Activated CD4-positive, alpha-beta memory T cell treated with anti-CD3 and anti-CD28 coated beads, Interleukin-2, amount 10 ng/mL, durations not matched to agents 7 days and 5 days (primary cell): ENCODE measurements around the gene CCDC172. TPM values are rescaled to one million over a fixed set of nuclear protein-coding genes. Genes with fewer than 3 reads are reported as not detected.
"Not testable (repeated sequence)": the region's sequence is repeated elsewhere in the genome, so short reads cannot be mapped to it uniquely, and the experiment has no call there.

Source experiments
- CTCF ChIA-PET: fragments of 350-600 bp; sonication (Branson Sonifier 250); formaldehyde crosslinking; loops from one replicate; lab custom pipeline; 2021; ENCODE audit warnings: antibody characterized with exemption, inconsistent platforms; lab: Charles Lee
- POLR2A ChIA-PET: fragments of 350-600 bp; sonication (Branson Sonifier 250); formaldehyde crosslinking; loops from one replicate; lab custom pipeline; 2021; ENCODE audit warnings: antibody characterized with exemption; lab: Charles Lee
- DNase-seq: peaks from one replicate; pipeline ENCODE4 v3.0.0-alpha.2; 2020
- H3K27ac Mint-ChIP-seq: one replicate; pipeline ENCODE4 v1.8.0; 2021; ENCODE audit warnings: mild to moderate bottlenecking, mixed read lengths
- H3K27me3 Mint-ChIP-seq: one replicate; pipeline ENCODE4 v1.8.0; 2021; ENCODE audit warnings: mixed read lengths
- H3K36me3 Mint-ChIP-seq: one replicate; pipeline ENCODE4 v1.8.0; 2021; ENCODE audit warnings: low read depth, mixed read lengths
- H3K4me1 Mint-ChIP-seq: one replicate; pipeline ENCODE4 v1.8.0; 2021; ENCODE audit warnings: mixed read lengths
- H3K4me3 Mint-ChIP-seq: one replicate; pipeline ENCODE4 v1.8.0; 2021; ENCODE audit warnings: mild to moderate bottlenecking, mixed read lengths
- H3K9me3 Mint-ChIP-seq: one replicate; pipeline ENCODE4 v1.8.0; 2021; ENCODE audit warnings: mixed read lengths
- total RNA-seq, 2 experiments: library from RNA; stranded (reverse); gene quantifications; one replicate each; pipeline ENCODE4 v1.2.3, GENCODE V29; 2021

CCDC172 gene
- total RNA-seq, 2 experiments from 2014 or later, result not detected

DNA sequence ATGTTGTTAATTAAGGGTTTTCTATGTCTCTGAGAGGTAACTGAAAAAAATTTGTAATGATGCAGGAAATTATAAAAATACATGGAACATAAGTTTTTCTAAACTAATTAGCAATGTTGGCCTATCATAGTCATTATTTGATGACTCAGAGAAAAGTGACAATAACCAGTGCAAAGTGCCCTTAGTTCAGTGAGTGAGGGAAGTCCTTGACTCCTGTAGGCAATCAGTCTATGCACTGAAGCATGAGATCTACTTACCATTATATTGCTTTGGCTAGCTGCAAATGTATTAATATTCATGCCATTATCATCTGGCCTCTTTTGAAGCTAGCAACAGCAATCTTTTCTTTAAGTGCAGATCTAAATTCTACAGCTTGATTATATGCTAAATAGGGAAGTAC, 40.6 kb downstream of the CCDC172 start:
- H3K4me3 Mint-ChIP-seq, result no peak overlapping the region
- H3K27me3 Mint-ChIP-seq, result no peaks in the 10 kb centered on the region
- H3K27ac Mint-ChIP-seq, result no peak overlapping the region
- ChIA-PET CTCF (no interaction called here), POLR2A (interaction anchor here (0.5 kb wide), 1 partner anchor 323 kb away, joined by 3 read pairs; no protein-coding TSS in a partner anchor)
- no peaks in the 10 kb centered on the region for H3K36me3 Mint-ChIP-seq
- no peaks in the 10 kb centered on the region for H3K9me3 Mint-ChIP-seq
- DNase-seq, result no peak
- H3K4me1 Mint-ChIP-seq, result no peaks in the 10 kb centered on the region

DNA sequence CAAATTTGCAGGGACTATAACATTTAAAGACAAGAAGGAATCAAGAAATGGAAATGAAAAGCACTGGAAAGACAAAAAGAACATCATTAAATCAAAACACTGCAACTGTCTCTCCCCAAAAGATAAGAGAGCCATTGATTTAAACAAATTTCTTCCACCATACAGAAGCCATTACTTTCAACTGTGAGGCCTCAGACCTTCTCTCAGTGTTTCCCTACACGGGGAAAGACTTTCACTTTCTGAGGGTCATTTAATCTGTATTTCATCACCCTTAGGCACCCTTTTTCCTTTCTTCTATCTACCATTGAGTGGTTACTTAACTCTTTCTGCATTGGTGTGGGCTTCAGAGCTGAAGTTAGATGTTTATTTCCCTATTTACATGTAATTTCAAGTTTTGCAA, 47.5 kb downstream of the CCDC172 start:
- Mint-ChIP-seq H3K9me3 (no peaks in the 10 kb centered on the region), H3K4me3 (no peak overlapping the region)

DNA sequence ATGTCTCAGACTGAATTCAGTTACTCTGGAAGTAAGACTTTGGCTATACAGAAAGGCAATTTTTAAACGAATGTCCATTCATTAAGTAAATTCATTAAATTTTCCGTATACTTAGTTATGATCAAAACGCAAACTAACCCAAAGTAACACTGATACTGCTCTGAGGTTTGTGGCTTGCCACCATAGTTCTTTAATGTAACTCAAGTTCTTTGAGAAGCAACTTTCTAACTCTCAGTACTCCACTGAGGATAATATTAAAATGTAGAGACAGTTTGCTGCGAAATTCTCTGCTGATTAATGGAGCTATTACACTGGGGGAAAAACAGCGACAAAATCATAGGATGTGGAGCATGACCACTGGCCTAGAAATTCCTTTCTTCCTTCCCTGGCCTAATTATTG, 58.0 kb downstream of the CCDC172 start:
- POLR2A ChIA-PET, result no interaction called here
- Mint-ChIP-seq H3K36me3 (no peaks in the 10 kb centered on the region), H3K27ac (no peak overlapping the region), H3K4me1 (no peaks in the 10 kb centered on the region), H3K4me3 (no peak overlapping the region), H3K9me3 (no peaks in the 10 kb centered on the region), H3K27me3 (no peaks in the 10 kb centered on the region)
- DNase-seq, result no peak
- CTCF ChIA-PET, result no interaction called here

More for the DNA sequence above, 47.5 kb downstream of the CCDC172 start:
- POLR2A ChIA-PET, result no interaction called here
- H3K27me3 Mint-ChIP-seq, result no peaks in the 10 kb centered on the region
- H3K36me3 Mint-ChIP-seq, result no peaks in the 10 kb centered on the region
- H3K27ac Mint-ChIP-seq, result no peak overlapping the region
- DNase-seq, result no peak
- H3K4me1 Mint-ChIP-seq, result no peaks in the 10 kb centered on the region
- CTCF ChIA-PET, result no interaction called here

DNA sequence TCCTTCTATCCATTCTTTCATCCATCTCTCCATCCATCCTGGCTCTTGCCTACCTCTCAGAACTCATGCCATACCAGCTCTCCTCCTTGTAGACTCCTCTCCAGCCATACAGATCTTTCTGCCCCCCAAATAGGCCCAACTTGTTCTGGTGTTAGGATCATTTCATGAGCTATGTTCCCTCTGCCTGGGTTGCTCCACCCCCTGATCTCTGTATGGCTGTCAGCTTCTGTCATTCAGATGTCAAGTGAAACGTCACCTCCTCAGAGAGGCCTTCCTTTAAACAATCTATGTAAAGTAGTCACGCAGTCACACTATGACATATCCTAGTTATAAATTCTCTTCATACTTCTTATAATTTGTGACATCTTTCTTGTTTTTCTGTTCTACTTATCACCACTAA, 61.1 kb downstream of the CCDC172 start:
- ChIA-PET CTCF (no interaction called here), POLR2A (no interaction called here)
- Mint-ChIP-seq H3K4me1 (no peaks in the 10 kb centered on the region), H3K4me3 (no peak overlapping the region), H3K9me3 (no peaks in the 10 kb centered on the region), H3K36me3 (no peaks in the 10 kb centered on the region), H3K27me3 (no peaks in the 10 kb centered on the region), H3K27ac (no peak overlapping the region)
- no peak for DNase-seq

DNA sequence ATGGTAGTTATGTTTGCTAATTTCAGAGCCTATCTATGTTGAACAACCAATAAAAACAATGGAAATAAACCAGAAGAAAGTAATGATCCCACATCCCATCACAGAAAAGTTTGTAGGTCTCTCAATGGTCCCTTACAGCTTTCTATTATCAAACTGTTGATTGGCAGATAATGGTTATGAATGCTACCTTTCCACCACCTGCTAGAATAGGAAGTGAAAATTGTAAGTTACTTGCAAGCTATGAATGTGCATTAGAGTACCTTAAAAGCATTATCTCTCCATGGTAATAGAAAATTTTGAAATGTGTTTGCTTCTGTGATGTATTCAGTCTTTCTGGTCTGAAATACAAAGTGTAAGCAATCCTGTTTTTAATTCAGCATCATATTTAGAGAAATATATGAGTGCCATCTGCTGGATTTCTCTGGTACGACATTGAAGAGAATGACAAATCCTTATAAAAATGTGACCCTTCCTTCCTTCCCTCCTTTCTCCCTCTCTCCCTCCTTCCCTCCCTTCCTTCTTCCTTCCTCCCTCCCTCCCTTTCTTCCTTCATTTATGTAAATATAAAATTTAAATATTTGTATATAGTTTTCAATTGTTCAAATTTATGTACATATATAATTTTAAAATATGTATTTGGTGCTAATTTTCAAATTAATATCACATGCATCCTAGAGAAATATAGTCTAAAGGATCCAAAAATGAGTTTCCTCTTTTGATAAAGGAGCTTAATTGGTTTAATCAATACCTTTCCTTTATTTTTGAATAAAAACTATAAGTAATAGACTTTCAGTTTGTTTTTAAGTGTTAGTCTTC, 62.0 kb downstream of the CCDC172 start:
- Mint-ChIP-seq H3K27me3 (no peaks in the 10 kb centered on the region), H3K4me3 (no peak overlapping the region), H3K36me3 (no peaks in the 10 kb centered on the region), H3K27ac (no peak overlapping the region), H3K4me1 (no peaks in the 10 kb centered on the region), H3K9me3 (no peaks in the 10 kb centered on the region)
- ChIA-PET POLR2A (no interaction called here), CTCF (no interaction called here)
- no peak for DNase-seq

DNA sequence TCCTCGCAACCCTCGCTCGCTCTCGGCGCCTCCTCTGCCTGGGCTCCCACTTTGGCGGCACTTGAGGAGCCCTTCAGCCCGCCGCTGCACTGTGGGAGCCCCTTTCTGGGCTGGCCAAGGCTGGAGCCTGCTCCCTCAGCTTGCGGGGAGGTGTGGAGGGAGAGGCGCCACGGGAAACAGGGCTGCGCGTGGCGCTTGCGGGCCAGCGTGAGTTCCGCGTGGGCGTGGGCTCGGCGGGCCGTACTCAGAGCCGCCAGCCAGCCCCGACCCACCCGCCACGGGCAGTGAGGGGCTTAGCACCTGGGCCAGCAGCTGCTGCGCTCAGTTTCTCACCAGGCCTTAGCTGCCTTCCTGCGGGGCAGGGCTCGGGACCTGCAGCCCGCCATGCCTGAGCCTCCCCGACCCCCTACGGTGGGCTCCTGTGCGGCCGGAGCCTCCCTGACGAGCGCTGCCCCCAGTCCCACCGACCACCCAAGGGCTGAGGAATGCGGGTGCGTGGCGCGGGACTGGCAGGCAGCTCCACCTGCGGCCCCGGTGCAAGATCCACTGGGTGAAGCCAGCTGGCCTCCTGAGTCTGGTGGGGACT, 69.1 kb downstream of the CCDC172 start:
- POLR2A ChIA-PET, H3K36me3 Mint-ChIP-seq, CTCF ChIA-PET, H3K4me3 Mint-ChIP-seq, H3K4me1 Mint-ChIP-seq, H3K27ac Mint-ChIP-seq, DNase-seq, H3K27me3 Mint-ChIP-seq, H3K9me3 Mint-ChIP-seq: not testable (repeated sequence)

DNA sequence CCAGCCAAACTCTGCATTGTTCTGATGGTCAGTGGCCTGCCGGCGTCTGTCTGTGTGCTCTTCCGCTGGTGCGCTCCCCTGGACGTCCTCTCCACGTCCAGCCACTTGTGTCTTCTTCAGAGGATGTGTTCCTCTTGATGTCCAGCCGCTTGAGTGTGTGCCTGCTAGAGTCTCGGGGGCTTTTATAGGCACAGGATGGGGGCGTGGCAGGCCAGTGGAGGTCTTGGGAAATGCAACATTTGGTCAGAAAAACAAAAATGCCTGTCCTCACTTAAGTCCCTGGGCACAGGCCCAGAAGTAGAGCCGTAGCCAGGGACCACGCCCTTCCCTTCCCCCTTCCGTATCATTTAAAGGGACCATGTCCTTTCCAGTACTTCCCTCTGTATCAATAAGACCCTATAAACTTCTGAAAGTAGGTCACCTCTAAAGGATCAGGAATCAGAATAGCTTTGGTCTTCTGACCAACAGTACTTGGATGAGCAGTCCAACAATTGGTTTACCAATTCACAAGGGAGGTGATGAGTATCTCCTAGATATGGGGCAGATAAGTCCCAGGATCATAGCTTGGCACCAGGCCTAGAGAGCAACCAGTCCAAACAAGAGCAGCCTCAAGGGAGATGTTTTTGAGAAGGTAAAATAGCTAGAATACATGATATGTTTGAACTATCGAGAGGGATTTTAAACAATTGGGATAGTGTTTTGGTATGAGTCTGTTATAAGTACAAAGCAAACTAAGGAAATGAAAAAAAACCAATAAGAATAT, 71.2 kb downstream of the CCDC172 start:
- H3K36me3 Mint-ChIP-seq, result no peaks in the 10 kb centered on the region
- no peak overlapping the region for H3K4me3 Mint-ChIP-seq
- peaks cover 4% of the 10 kb centered on the region for H3K9me3 Mint-ChIP-seq
- CTCF ChIA-PET, result interaction anchor here (0.5 kb wide), 1 partner anchor 295 kb away, joined by 3 read pairs; no protein-coding TSS in a partner anchor
- H3K27me3 Mint-ChIP-seq, result no peaks in the 10 kb centered on the region
- no peak overlapping the region for H3K27ac Mint-ChIP-seq
- H3K4me1 Mint-ChIP-seq, result no peaks in the 10 kb centered on the region
- POLR2A ChIA-PET, result no interaction called here
- no peak for DNase-seq

DNA sequence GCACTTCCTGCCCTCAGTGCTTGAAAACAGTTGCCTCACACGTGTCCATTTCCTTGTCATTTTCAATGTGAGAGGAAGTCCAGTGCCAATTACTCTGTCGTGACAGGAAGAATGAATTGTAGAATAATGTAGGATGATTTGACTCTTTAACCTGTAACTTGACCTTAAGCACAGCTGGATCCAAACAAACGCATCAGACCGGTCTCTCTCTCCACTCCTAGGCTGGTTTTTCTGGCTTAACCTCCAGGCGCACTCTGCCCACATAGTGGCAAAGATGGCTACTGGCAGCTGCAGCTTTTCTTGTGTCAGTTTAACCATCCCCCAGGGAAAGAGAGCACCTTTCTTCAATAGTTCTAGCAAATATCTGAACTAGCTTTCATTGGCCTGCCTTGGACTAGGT, 74.0 kb downstream of the CCDC172 start:
- H3K27ac Mint-ChIP-seq, result no peak overlapping the region
- ChIA-PET CTCF (no interaction called here), POLR2A (no interaction called here)
- no peak for DNase-seq
- H3K27me3 Mint-ChIP-seq, result no peaks in the 10 kb centered on the region
- H3K36me3 Mint-ChIP-seq, result no peaks in the 10 kb centered on the region
- H3K4me3 Mint-ChIP-seq, result no peak overlapping the region
- peaks cover 4% of the 10 kb centered on the region for H3K9me3 Mint-ChIP-seq
- H3K4me1 Mint-ChIP-seq, result no peaks in the 10 kb centered on the region

DNA sequence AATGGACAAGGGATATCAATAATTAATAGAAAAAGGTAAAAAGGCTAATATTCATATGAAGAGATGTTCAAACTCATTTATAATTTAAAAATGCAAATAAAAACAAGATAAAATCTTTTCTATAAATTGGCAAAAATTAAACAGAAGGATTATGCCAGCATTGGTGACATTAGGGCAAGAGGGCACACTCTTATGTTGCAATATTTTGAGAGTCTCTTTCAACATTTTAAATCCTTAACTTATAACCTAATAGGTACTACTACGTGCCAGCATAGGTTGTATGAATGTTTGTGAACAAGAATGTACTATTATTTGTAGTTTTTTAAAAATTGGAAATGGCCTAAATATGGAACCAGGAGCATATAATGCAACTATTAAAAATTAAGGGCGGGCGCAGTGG, 78.6 kb downstream of the CCDC172 start:
- DNase-seq, result no peak
- H3K9me3 Mint-ChIP-seq, result no peaks in the 10 kb centered on the region
- no peak overlapping the region for H3K4me3 Mint-ChIP-seq
- no peaks in the 10 kb centered on the region for H3K36me3 Mint-ChIP-seq
- CTCF ChIA-PET, result interaction anchor here (0.7 kb wide), 1 partner anchor 1049 kb away, joined by 5 read pairs; no protein-coding TSS in a partner anchor
- POLR2A ChIA-PET, result no interaction called here
- H3K27ac Mint-ChIP-seq, result no peak overlapping the region
- H3K4me1 Mint-ChIP-seq, result no peaks in the 10 kb centered on the region
- H3K27me3 Mint-ChIP-seq, result no peaks in the 10 kb centered on the region

DNA sequence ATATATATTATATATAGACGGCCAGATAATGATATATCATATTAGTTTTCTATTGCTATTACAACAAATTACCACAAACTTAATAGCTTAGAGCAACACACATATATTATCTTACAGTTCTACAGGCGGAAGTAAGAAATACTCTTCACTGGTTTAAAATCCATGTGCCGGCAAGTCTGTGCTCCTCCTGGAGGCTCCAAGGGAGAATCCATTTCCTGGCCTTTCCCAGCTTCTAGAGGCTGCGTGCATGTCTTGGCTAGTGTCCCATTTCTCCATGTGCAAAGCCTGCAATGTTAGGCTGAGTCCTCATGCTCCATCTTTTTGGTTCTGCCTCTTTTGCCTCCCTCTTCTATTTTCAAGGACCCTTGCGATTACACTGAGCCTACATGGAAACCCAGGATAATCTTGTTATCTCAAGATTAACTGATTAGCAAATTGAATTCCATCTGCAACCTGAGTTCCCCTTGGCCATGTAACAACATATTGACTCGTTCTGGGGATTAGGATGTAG, 79.5 kb downstream of the CCDC172 start:
- no peaks in the 10 kb centered on the region for H3K27me3 Mint-ChIP-seq
- H3K9me3 Mint-ChIP-seq, result no peaks in the 10 kb centered on the region

DNA sequence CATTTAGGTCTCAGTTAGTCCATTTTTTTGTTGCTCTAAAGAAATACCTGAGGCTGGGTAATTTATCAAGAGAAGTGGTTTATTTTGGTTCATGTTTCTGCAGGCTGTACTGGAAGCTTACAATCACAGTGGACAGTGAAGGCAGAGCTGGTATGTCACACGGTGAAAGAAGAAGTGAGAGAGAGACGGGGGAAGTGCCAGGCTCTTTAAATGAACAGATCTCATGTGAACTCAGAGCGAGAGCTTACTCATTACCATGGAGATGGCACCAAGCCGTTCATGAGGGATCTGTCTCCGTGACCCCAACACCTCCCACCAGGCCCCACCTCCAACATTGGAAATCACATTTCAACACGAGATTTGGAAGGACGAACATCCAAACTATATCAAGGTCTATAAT, 84.5 kb downstream of the CCDC172 start:
- DNase-seq, result no peak
- POLR2A ChIA-PET, result no interaction called here
- no peaks in the 10 kb centered on the region for H3K9me3 Mint-ChIP-seq
- H3K4me3 Mint-ChIP-seq, result no peak overlapping the region
- no peaks in the 10 kb centered on the region for H3K36me3 Mint-ChIP-seq
- no peak overlapping the region for H3K27ac Mint-ChIP-seq
- CTCF ChIA-PET, result no interaction called here
- no peaks in the 10 kb centered on the region for H3K27me3 Mint-ChIP-seq
- H3K4me1 Mint-ChIP-seq, result no peaks in the 10 kb centered on the region

More for the DNA sequence above, 79.5 kb downstream of the CCDC172 start:
- ChIA-PET POLR2A (no interaction called here), CTCF (interaction anchor here (0.7 kb wide), 1 partner anchor 1050 kb away, joined by 5 read pairs; no protein-coding TSS in a partner anchor)
- no peak for DNase-seq
- no peak overlapping the region for H3K4me3 Mint-ChIP-seq
- no peaks in the 10 kb centered on the region for H3K36me3 Mint-ChIP-seq
- no peaks in the 10 kb centered on the region for H3K4me1 Mint-ChIP-seq
- no peak overlapping the region for H3K27ac Mint-ChIP-seq

DNA sequence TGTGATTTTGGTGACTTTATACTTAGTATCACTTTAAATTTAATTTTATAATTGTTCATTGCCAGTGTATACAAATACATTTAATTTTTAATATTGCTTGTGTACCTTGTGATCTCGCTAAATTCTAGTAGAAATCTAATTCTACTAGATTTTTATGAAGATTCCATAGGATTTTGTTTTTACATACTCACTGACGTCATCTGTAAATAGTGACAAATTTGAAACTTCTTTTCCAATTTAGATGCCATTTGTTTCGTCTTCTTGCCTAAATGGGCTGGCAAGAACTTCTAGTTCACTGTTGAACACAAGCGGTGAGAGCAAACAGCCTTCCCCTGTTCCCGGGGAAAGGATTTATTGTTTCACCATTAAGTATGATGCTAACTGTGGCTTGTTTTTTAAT, 86.1 kb downstream of the CCDC172 start:
- DNase-seq, result no peak
- Mint-ChIP-seq H3K4me1 (no peaks in the 10 kb centered on the region), H3K27ac (no peak overlapping the region), H3K27me3 (no peaks in the 10 kb centered on the region), H3K4me3 (no peak overlapping the region), H3K9me3 (no peaks in the 10 kb centered on the region), H3K36me3 (no peaks in the 10 kb centered on the region)
- CTCF ChIA-PET, result no interaction called here
- POLR2A ChIA-PET, result no interaction called here

DNA sequence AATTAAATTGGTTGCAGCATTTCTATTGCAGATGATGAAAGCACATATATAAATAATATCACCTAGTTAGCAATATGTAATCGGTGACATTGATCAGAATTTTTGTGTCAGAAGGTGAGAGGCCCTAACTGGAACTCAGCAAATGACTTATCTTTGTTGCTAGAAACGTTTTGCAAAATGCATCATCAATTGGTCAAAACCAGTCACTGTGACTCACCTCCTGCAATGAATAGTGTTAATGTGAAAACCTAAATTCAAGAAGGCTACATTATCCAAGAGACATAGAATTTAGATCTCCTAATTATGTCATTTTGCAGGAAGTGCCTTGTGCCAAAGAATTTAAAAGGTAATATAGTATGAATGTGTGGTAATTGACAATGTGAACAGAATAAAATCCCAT, 93.6 kb downstream of the CCDC172 start:
- Mint-ChIP-seq H3K4me1 (no peaks in the 10 kb centered on the region), H3K9me3 (no peaks in the 10 kb centered on the region), H3K4me3 (no peak overlapping the region), H3K27ac (no peak overlapping the region), H3K36me3 (no peaks in the 10 kb centered on the region), H3K27me3 (no peaks in the 10 kb centered on the region)
- no peak for DNase-seq
- ChIA-PET CTCF (no interaction called here), POLR2A (no interaction called here)
